Naive thymus-derived CD4-positive, alpha-beta T cell (primary cell): Measurements from ENCODE around the gene YAE1. TPM values are rescaled to one million over a fixed set of nuclear protein-coding genes. Genes with fewer than 3 reads are reported as not detected.
A peak's percentile ranks its signal among the peaks of the same experiment; 100 is the strongest.

Experiments used
- ATAC-seq: fragments of 150-1000 bp; cut with Tn5 transposase; 2 replicates; pipeline ENCODE4 v1.10.0; 2021; ENCODE audit warnings: mild to moderate bottlenecking, moderate library complexity
- CTCF ChIA-PET: fragments of 350-600 bp; sonication (Branson Sonifier 250); formaldehyde crosslinking; loops from one replicate; lab custom pipeline; 2021; ENCODE audit warnings: antibody characterized with exemption; lab: Charles Lee
- POLR2A ChIA-PET: fragments of 350-600 bp; sonication (Branson Sonifier 250); formaldehyde crosslinking; loops from one replicate; lab custom pipeline; 2021; ENCODE audit warnings: antibody characterized with exemption, inconsistent platforms; lab: Charles Lee
- DNase-seq, 9 donors: peaks; one replicate each; pipeline versions ENCODE4 v3.0.0 to v3.0.0-alpha.2; 2020 to 2022; ENCODE audit warnings: mixed read lengths in 1 of 9
- H3K27ac ChIP-seq: one replicate; pipeline ENCODE4 v1.7.0; 2013; ENCODE audit warnings: mild to moderate bottlenecking, low read depth, low read length, moderate library complexity
- H3K27me3 ChIP-seq, 2 donors: one replicate each; pipeline ENCODE4 v1.7.0; 2013; ENCODE audit warnings: low read length in 2 of 2, mild to moderate bottlenecking in 2 of 2, moderate library complexity in 2 of 2; ENCODE audit not compliant: control insufficient read depth in 2 of 2, insufficient read depth in 2 of 2
- H3K36me3 ChIP-seq, 3 experiments: 1 replicate in 2 of 3; 2 replicates in 1 of 3; pipeline ENCODE4 v1.7.0; 2013; ENCODE audit warnings: low read length in 3 of 3, mild to moderate bottlenecking in 3 of 3, moderate library complexity in 1 of 3; ENCODE audit not compliant: insufficient read depth in 3 of 3, control insufficient read depth in 2 of 3
- H3K4me1 ChIP-seq, 2 donors: one replicate each; pipeline ENCODE4 v1.7.0; 2013; ENCODE audit warnings: low read length in 2 of 2, mild to moderate bottlenecking in 2 of 2, moderate library complexity in 1 of 2; ENCODE audit not compliant: control insufficient read depth in 2 of 2, insufficient read depth in 2 of 2
- H3K4me3 ChIP-seq: 2 replicates; pipeline ENCODE4 v1.7.0; 2013; ENCODE audit warnings: mild to moderate bottlenecking, low read length
- H3K9me3 ChIP-seq, 3 experiments: 1 replicate in 2 of 3; 2 replicates in 1 of 3; pipeline ENCODE4 v1.7.0; 2013; ENCODE audit warnings: low read length in 3 of 3; ENCODE audit not compliant: control insufficient read depth in 2 of 3
- H3K27ac Mint-ChIP-seq, 9 donors: one replicate each; pipeline ENCODE4 v1.8.0; 2020 to 2022; ENCODE audit warnings: mixed read lengths in 9 of 9, mild to moderate bottlenecking in 8 of 9, moderate library complexity in 5 of 9, inconsistent platforms in 2 of 9
- H3K27me3 Mint-ChIP-seq, 5 donors: one replicate each; pipeline ENCODE4 v1.8.0; 2021 to 2022; ENCODE audit warnings: mixed read lengths in 5 of 5, mild to moderate bottlenecking in 1 of 5
- H3K36me3 Mint-ChIP-seq, 5 donors: one replicate each; pipeline ENCODE4 v1.8.0; 2020 to 2022; ENCODE audit warnings: mixed read lengths in 5 of 5, mild to moderate bottlenecking in 3 of 5, inconsistent platforms in 1 of 5
- H3K4me1 Mint-ChIP-seq, 7 donors: one replicate each; pipeline ENCODE4 v1.8.0; 2020 to 2022; ENCODE audit warnings: mixed read lengths in 7 of 7, mild to moderate bottlenecking in 3 of 7, inconsistent platforms in 1 of 7
- H3K4me3 Mint-ChIP-seq, 10 donors: one replicate each; pipeline ENCODE4 v1.8.0; 2020 to 2022; ENCODE audit warnings: mild to moderate bottlenecking in 10 of 10, mixed read lengths in 10 of 10, moderate library complexity in 6 of 10, inconsistent platforms in 2 of 10
- H3K9me3 Mint-ChIP-seq, 11 donors: one replicate each; pipeline ENCODE4 v1.8.0; 2020 to 2022; ENCODE audit warnings: mixed read lengths in 11 of 11, mild to moderate bottlenecking in 4 of 11, inconsistent platforms in 1 of 11, moderate library complexity in 1 of 11
- intact Hi-C, 2 donors: fragments of 100-400 bp; cut with micrococcal nuclease; formaldehyde crosslinking; loops; one replicate each; pipeline ENCODE4 v1.15.1; 2023
- polyA plus RNA-seq, 2 donors: library from polyadenylated mRNA; unstranded; fragments of 300-500 nt; fragmentation: Illumina TruSeq; gene quantifications; one replicate each; pipeline ENCODE4 v1.2.3, GENCODE V29; 2021
- total RNA-seq, 6 experiments: library from RNA in 5 of 6; stranded (reverse) in 5 of 6; gene quantifications; 1 replicate in 5 of 6; 2 replicates in 1 of 6; pipeline ENCODE4 v1.2.3 and lab custom pipeline; 2021 to 2026

YAE1 gene
- total and polyA plus RNA-seq, 7 experiments from 2014 or later, result 10.2 to 34.2 (median 18.9) TPM

GRCh38 chr7:39609113-39609934 is 43.1 kb downstream of the YAE1 start:
- intact Hi-C loops, result loop anchor here (1.0 to 10.0 kb wide), 3 partner anchors 13 to 1435 kb away; partner anchors contain the start of genes RALA (in 1 of the 2) and STARD3NL (in 1 of the 2)
- peaks cover 0 to 22% of the 10 kb centered on the region in 2 donors for H3K4me1 ChIP-seq
- H3K4me3 ChIP-seq, result peak overlapping the region; percentile 22
- POLR2A ChIA-PET, result interaction anchor here (0.6 to 3.6 kb wide), 10 partner anchors 9 to 525 kb away, joined by 3 to 23 read pairs (median 4); partner anchors contain the start of genes MPLKIP and RALA
- H3K9me3 ChIP-seq, result no peaks in the 10 kb centered on the region
- H3K27ac ChIP-seq, result no peak overlapping the region
- peaks cover 0 to 28% (median 19%) of the 10 kb centered on the region in 5 donors for H3K27me3 Mint-ChIP-seq
- peaks cover 15 to 64% (median 56%) of the 10 kb centered on the region in 7 donors for H3K4me1 Mint-ChIP-seq
- H3K9me3 Mint-ChIP-seq, result peaks cover 0 to 7% (median 3%) of the 10 kb centered on the region in 11 donors
- CTCF ChIA-PET, result interaction anchor here (0.6 to 2.8 kb wide), 3 partner anchors 13 to 1429 kb away, joined by 4 to 11 read pairs (median 5); partner anchors contain the start of gene RALA
- peak overlapping the region; percentile 64 to 87 (median 76) for H3K4me3 Mint-ChIP-seq
- no peaks in the 10 kb centered on the region for H3K36me3 ChIP-seq
- H3K36me3 Mint-ChIP-seq, result peaks cover 0 to 14% (median 7%) of the 10 kb centered on the region in 5 donors
- ATAC-seq (peak; percentile 68), DNase-seq (peak in 4 of 9 donors; percentile 15 to 21 (median 18))
- peak overlapping the region in 8 of 9 donors; percentile 13 to 81 (median 75) for H3K27ac Mint-ChIP-seq
- no peaks in the 10 kb centered on the region for H3K27me3 ChIP-seq

- POLR2A ChIA-PET, result interaction anchor here (0.6 to 3.6 kb wide), 8 partner anchors 8 to 524 kb away, joined by 3 to 23 read pairs (median 3); partner anchors contain the start of genes MPLKIP and RALA
- DNase-seq (peak in 1 of 9 donors; percentile 27), ATAC-seq (no peak)
- H3K4me3 ChIP-seq, result peak overlapping the region; percentile 22
- no peak overlapping the region for H3K27ac ChIP-seq
- intact Hi-C loops, result loop anchor here (1.0 to 10.0 kb wide), 3 partner anchors 13 to 1435 kb away; partner anchors contain the start of genes RALA (in 1 of the 2) and STARD3NL (in 1 of the 2)
- H3K9me3 Mint-ChIP-seq, result peaks cover 0 to 7% (median 3%) of the 10 kb centered on the region in 11 donors
- H3K9me3 ChIP-seq, result no peaks in the 10 kb centered on the region
- peaks cover 15 to 59% (median 52%) of the 10 kb centered on the region in 7 donors for H3K4me1 Mint-ChIP-seq
- H3K27ac Mint-ChIP-seq, result peak overlapping the region in 6 of 9 donors; percentile 60 to 80 (median 76)
- H3K36me3 ChIP-seq, result no peaks in the 10 kb centered on the region
- CTCF ChIA-PET, result interaction anchor here (1.4 to 2.8 kb wide), 2 partner anchors 12 to 30 kb away, joined by 5 to 11 read pairs; partner anchors contain the start of gene RALA
- H3K4me3 Mint-ChIP-seq, result peak overlapping the region; percentile 48 to 87 (median 74)
- peaks cover 0 to 22% of the 10 kb centered on the region in 2 donors for H3K4me1 ChIP-seq
- H3K27me3 Mint-ChIP-seq, result peaks cover 0 to 28% (median 19%) of the 10 kb centered on the region in 5 donors
- H3K27me3 ChIP-seq, result no peaks in the 10 kb centered on the region
- peaks cover 0 to 14% (median 7%) of the 10 kb centered on the region in 5 donors for H3K36me3 Mint-ChIP-seq
These were observed 43.7 kb downstream of the YAE1 start for GRCh38 chr7:39609935-39610263.

GRCh38 chr7:39613577-39613976 is 47.4 kb downstream of the YAE1 start:
- Mint-ChIP-seq H3K4me3 (no peak overlapping the region), H3K27me3 (peaks cover 0 to 43% (median 24%) of the 10 kb centered on the region in 5 donors), H3K9me3 (no peaks in the 10 kb centered on the region), H3K27ac (no peak overlapping the region), H3K36me3 (peaks cover 0 to 4% (median 3%) of the 10 kb centered on the region in 5 donors), H3K4me1 (peaks cover 5 to 22% (median 19%) of the 10 kb centered on the region in 7 donors)
- Histone ChIP-seq H3K27ac (no peak overlapping the region), H3K27me3 (no peaks in the 10 kb centered on the region), H3K36me3 (no peaks in the 10 kb centered on the region), H3K4me1 (peaks cover 0 to 7% of the 10 kb centered on the region in 2 donors), H3K4me3 (no peak overlapping the region), H3K9me3 (no peaks in the 10 kb centered on the region)
- POLR2A ChIA-PET, result interaction anchor here (1.2 to 1.5 kb wide), 2 partner anchors 13 to 58 kb away, joined by 3 to 5 read pairs; no protein-coding TSS in a partner anchor
- DNase-seq (no peak), ATAC-seq (no peak)
- CTCF ChIA-PET, result interaction anchor here (1.1 kb wide), 1 partner anchor 10 kb away, joined by 3 read pairs; the partner anchor contains the start of gene RALA
- intact Hi-C loops, result no loop called here

GRCh38 chr7:39614299-39614698 is 48.1 kb downstream of the YAE1 start:
- POLR2A ChIA-PET, result interaction anchor here (0.6 to 1.2 kb wide), 2 partner anchors 57 to 136 kb away, joined by 4 to 5 read pairs; no protein-coding TSS in a partner anchor
- Histone ChIP-seq H3K4me3 (no peak overlapping the region), H3K9me3 (no peaks in the 10 kb centered on the region), H3K27me3 (no peaks in the 10 kb centered on the region), H3K27ac (no peak overlapping the region), H3K36me3 (no peaks in the 10 kb centered on the region), H3K4me1 (peaks cover 0 to under 1% of the 10 kb centered on the region in 2 donors)
- ATAC-seq (no peak), DNase-seq (no peak)
- Mint-ChIP-seq H3K27me3 (peaks cover 0 to 40% (median 20%) of the 10 kb centered on the region in 5 donors), H3K4me1 (peaks cover under 1 to 15% (median 13%) of the 10 kb centered on the region in 7 donors), H3K27ac (peak overlapping the region in 1 of 9 donors; percentile 38), H3K9me3 (no peaks in the 10 kb centered on the region), H3K4me3 (no peak overlapping the region), H3K36me3 (peaks cover 0 to 3% (median 3%) of the 10 kb centered on the region in 5 donors)
- intact Hi-C loops, result no loop called here
- CTCF ChIA-PET, result no interaction called here

- Histone ChIP-seq H3K27ac (no peak overlapping the region), H3K4me3 (no peak overlapping the region), H3K9me3 (no peaks in the 10 kb centered on the region), H3K4me1 (no peaks in the 10 kb centered on the region), H3K27me3 (no peaks in the 10 kb centered on the region), H3K36me3 (no peaks in the 10 kb centered on the region)
- Mint-ChIP-seq H3K4me1 (peaks cover 0 to 3% (median 2%) of the 10 kb centered on the region in 7 donors), H3K4me3 (no peak overlapping the region), H3K27me3 (peaks cover 0 to 36% (median 13%) of the 10 kb centered on the region in 5 donors), H3K36me3 (peaks cover 0 to 3% (median 0%) of the 10 kb centered on the region in 5 donors), H3K9me3 (no peaks in the 10 kb centered on the region), H3K27ac (peak overlapping the region in 1 of 9 donors; percentile 21)
- ATAC-seq (no peak), DNase-seq (no peak)
- POLR2A ChIA-PET, result interaction anchor here (2.2 kb wide), 1 partner anchor 9 kb away, joined by 6 read pairs; no protein-coding TSS in a partner anchor
- CTCF ChIA-PET, result no interaction called here
- intact Hi-C loops, result no loop called here
These were observed 49.3 kb downstream of the YAE1 start for GRCh38 chr7:39615350-39615975.

- intact Hi-C loops, result no loop called here
- H3K9me3 ChIP-seq, result no peaks in the 10 kb centered on the region
- H3K27ac ChIP-seq, result no peak overlapping the region
- Mint-ChIP-seq H3K27me3 (peaks cover 0 to 30% (median 13%) of the 10 kb centered on the region in 5 donors), H3K36me3 (peaks cover 0 to 3% (median 0%) of the 10 kb centered on the region in 5 donors), H3K27ac (peak overlapping the region in 1 of 9 donors; percentile 7), H3K4me1 (no peaks in the 10 kb centered on the region), H3K4me3 (no peak overlapping the region), H3K9me3 (no peaks in the 10 kb centered on the region)
- H3K27me3 ChIP-seq, result no peaks in the 10 kb centered on the region
- DNase-seq (no peak), ATAC-seq (no peak)
- no peaks in the 10 kb centered on the region for H3K36me3 ChIP-seq
- ChIA-PET CTCF (no interaction called here), POLR2A (interaction anchor here (1.5 to 2.2 kb wide), 2 partner anchors 9 to 117 kb away, joined by 3 to 6 read pairs; no protein-coding TSS in a partner anchor)
- H3K4me1 ChIP-seq, result no peaks in the 10 kb centered on the region
- H3K4me3 ChIP-seq, result no peak overlapping the region
These were observed 49.9 kb downstream of the YAE1 start for GRCh38 chr7:39616138-39616537.
